Measurements from ENCODE around the gene EPB41L5.

GRCh38 chr2:120064664-120065063 lies 51.8 kb downstream of the EPB41L5 start:
- TF ChIP-seq CTCF (optimal IDR thresholded peaks at IDR 0.05 in 1 of 3, IDR thresholded peaks at IDR 0.05 in 1 of 3, conservative IDR thresholded peaks at IDR 0.05 in 1 of 3; ENCODE audit: extremely low read depth in 1 of 3, insufficient read depth in 2 of 3, low read length in 3 of 3) = no peak
- TF ChIP-seq EZH2 (IDR thresholded peaks at IDR 0.05; ENCODE audit: low read length) = no peak

All from keratinocyte (primary cell).